Measurements from ENCODE around the gene RTCB. TPM values are rescaled to one million over a fixed set of nuclear protein-coding genes. Genes with fewer than 3 reads are reported as not detected.
"Not testable (repeated sequence)": the region's sequence is repeated elsewhere in the genome, so short reads cannot be mapped to it uniquely, and the experiment has no call there.

The RTCB gene
- total and polyA plus RNA-seq, 4 donors, result 20.5 to 70.6 (median 63.7) TPM

DNA sequence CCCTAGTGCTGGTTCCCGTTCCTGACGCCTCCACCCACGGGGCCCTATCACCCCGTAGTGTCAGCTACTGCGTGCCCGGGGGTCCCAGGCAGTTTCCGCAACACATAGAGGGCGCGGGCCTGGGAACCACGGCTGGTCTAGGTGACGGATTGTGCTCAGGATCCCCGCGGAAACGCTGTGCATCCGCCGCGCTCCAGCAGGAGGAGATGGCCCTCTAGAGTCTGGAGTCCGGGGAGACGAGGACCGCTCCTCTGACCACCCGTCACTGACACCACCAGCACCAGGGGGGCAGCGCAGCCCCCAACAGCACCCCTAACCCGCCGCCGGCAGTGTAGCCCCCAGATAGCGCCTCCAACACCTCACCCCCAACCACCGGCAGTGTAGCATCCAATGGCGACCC lies 58.8 kb downstream of the RTCB start:
- Histone ChIP-seq H3K9me3 (ENCODE audit: control insufficient read depth in 4 of 4, insufficient read depth in 3 of 4, low read length in 3 of 4) (peaks cover 0 to 2% (median 0%) of the 10 kb centered on the region in 4 donors), H3K4me3 (no peak overlapping the region), H3K36me3 (ENCODE audit: control insufficient read depth in 4 of 4, insufficient read depth in 4 of 4, low read length in 4 of 4) (no peaks in the 10 kb centered on the region), H3K27ac (ENCODE audit: low read depth in 1 of 2, low read length in 1 of 2) (no peak overlapping the region), H3K4me1 (ENCODE audit: control insufficient read depth in 5 of 5, insufficient read depth in 5 of 5, low read length in 5 of 5) (peaks cover 0 to 2% (median 0%) of the 10 kb centered on the region in 5 donors), H3K9ac (ENCODE audit: insufficient read depth in 1 of 2, low read length in 2 of 2) (no peak overlapping the region), H3K27me3 (ENCODE audit: control insufficient read depth in 3 of 3, insufficient read depth in 3 of 3, low read length in 2 of 3) (no peaks in the 10 kb centered on the region)
- ATAC-seq (ENCODE audit: insufficient read depth, low FRiP score) (no peak), DNase-seq (no peak)
- 91 to 94% methylated on average over 25 to 28 of the region's 28 CpGs for WGBS, 2 donors
- TF ChIP-seq CTCF (IDR thresholded peaks at IDR 0.05; ENCODE audit: control extremely low read depth, extremely low read depth), result no peak

DNA sequence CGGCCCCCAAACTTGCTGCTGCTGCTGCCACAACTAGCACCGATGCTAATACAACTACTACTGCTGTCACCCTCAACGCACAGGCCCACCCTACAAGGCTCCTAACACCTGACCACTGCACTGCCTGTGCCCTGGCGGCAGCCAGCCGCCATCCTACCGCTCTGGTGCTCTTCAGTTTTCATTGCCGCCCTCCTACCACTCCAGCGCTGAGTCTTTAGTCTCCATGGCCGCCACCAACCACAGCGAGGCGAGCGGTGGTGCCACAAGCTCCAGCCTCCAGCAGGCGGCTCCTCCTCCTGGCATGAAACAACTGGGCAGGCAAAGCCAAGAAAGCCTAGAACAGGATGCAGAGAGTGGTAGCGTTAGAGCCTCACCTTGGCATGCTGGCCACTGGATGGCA lies 59.4 kb downstream of the RTCB start:
- 93 to 97% methylated on average over 14 of the region's 14 CpGs for WGBS, 2 donors
- H3K4me3 ChIP-seq, result no peak overlapping the region
- peaks cover 0 to 2% (median 0%) of the 10 kb centered on the region in 5 donors for H3K4me1 ChIP-seq (ENCODE audit: control insufficient read depth in 5 of 5, insufficient read depth in 5 of 5, low read length in 5 of 5)
- ATAC-seq (ENCODE audit: insufficient read depth, low FRiP score) (no peak), DNase-seq (no peak)
- TF ChIP-seq CTCF (IDR thresholded peaks at IDR 0.05; ENCODE audit: control extremely low read depth, extremely low read depth), result no peak
- H3K9me3 ChIP-seq (ENCODE audit: control insufficient read depth in 4 of 4, insufficient read depth in 3 of 4, low read length in 3 of 4), result peaks cover 0 to 2% (median 0%) of the 10 kb centered on the region in 4 donors
- H3K27ac ChIP-seq (ENCODE audit: low read depth in 1 of 2, low read length in 1 of 2), result no peak overlapping the region
- no peak overlapping the region for H3K9ac ChIP-seq (ENCODE audit: insufficient read depth in 1 of 2, low read length in 2 of 2)
- no peaks in the 10 kb centered on the region for H3K27me3 ChIP-seq (ENCODE audit: control insufficient read depth in 3 of 3, insufficient read depth in 3 of 3, low read length in 2 of 3)
- no peaks in the 10 kb centered on the region for H3K36me3 ChIP-seq (ENCODE audit: control insufficient read depth in 4 of 4, insufficient read depth in 4 of 4, low read length in 4 of 4)

- 94 to 95% methylated on average over 1 of the region's 1 CpG for WGBS, 2 donors
- H3K36me3 ChIP-seq (ENCODE audit: control insufficient read depth in 4 of 4, insufficient read depth in 4 of 4, low read length in 4 of 4); ATAC-seq (ENCODE audit: insufficient read depth, low FRiP score); H3K27ac ChIP-seq (ENCODE audit: low read depth in 1 of 2, low read length in 1 of 2); H3K4me3 ChIP-seq; H3K27me3 ChIP-seq (ENCODE audit: control insufficient read depth in 3 of 3, insufficient read depth in 3 of 3, low read length in 2 of 3); DNase-seq; H3K9ac ChIP-seq (ENCODE audit: insufficient read depth in 1 of 2, low read length in 2 of 2); H3K4me1 ChIP-seq (ENCODE audit: control insufficient read depth in 5 of 5, insufficient read depth in 5 of 5, low read length in 5 of 5); H3K9me3 ChIP-seq (ENCODE audit: control insufficient read depth in 4 of 4, insufficient read depth in 3 of 4, low read length in 3 of 4): not testable (repeated sequence)
Observed at GRCh38 chr22:32351875-32352274, 60.2 kb downstream of the RTCB start.

GRCh38 chr22:32348031-32348611 lies 63.9 kb downstream of the RTCB start:
- TF ChIP-seq CTCF (IDR thresholded peaks at IDR 0.05; ENCODE audit: control extremely low read depth, extremely low read depth), result no peak
- H3K27me3 ChIP-seq (ENCODE audit: control insufficient read depth in 3 of 3, insufficient read depth in 3 of 3, low read length in 2 of 3), result peaks cover 0 to 3% (median 2%) of the 10 kb centered on the region in 3 donors
- no peak overlapping the region for H3K9ac ChIP-seq (ENCODE audit: insufficient read depth in 1 of 2, low read length in 2 of 2)
- ATAC-seq (ENCODE audit: insufficient read depth, low FRiP score) (no peak), DNase-seq (no peak)
- no peaks in the 10 kb centered on the region for H3K36me3 ChIP-seq (ENCODE audit: control insufficient read depth in 4 of 4, insufficient read depth in 4 of 4, low read length in 4 of 4)
- peaks cover 0 to 2% (median 0%) of the 10 kb centered on the region in 5 donors for H3K4me1 ChIP-seq (ENCODE audit: control insufficient read depth in 5 of 5, insufficient read depth in 5 of 5, low read length in 5 of 5)
- 80 to 82% methylated on average over 6 of the region's 6 CpGs for WGBS, 2 donors
- no peaks in the 10 kb centered on the region for H3K9me3 ChIP-seq (ENCODE audit: control insufficient read depth in 4 of 4, insufficient read depth in 3 of 4, low read length in 3 of 4)
- H3K27ac ChIP-seq (ENCODE audit: low read depth in 1 of 2, low read length in 1 of 2), result no peak overlapping the region
- H3K4me3 ChIP-seq, result no peak overlapping the region

Measured in lung (tissue), 12 donors.